Vagina (tissue), 2 donors: ENCODE data around the gene ZC2HC1B. TPM values are rescaled to one million over a fixed set of nuclear protein-coding genes. Genes with fewer than 3 reads are reported as not detected.

Experiments
- DNase-seq, 2 donors: peaks; one replicate each; pipeline ENCODE4 v3.0.0-alpha.2; 2017; ENCODE audit errors: extremely low spot score in 2 of 2
- H3K27ac ChIP-seq: fragments of 200-600 bp; sonication (generic); one replicate; pipeline ENCODE4 v1.5.1; 2019
- H3K27me3 ChIP-seq: fragments of 200-600 bp; sonication (generic); one replicate; pipeline ENCODE4 v1.5.1; 2019
- H3K36me3 ChIP-seq, 2 donors: fragments of 200-600 bp; sonication (generic); one replicate each; pipeline ENCODE4 v1.5.1; 2017 to 2019
- H3K4me1 ChIP-seq: fragments of 200-600 bp; sonication (generic); one replicate; pipeline ENCODE4 v1.5.1; 2019
- H3K4me3 ChIP-seq, 2 donors: fragments of 200-600 bp; sonication (generic); 1 replicate in 1 of 2; 2 replicates in 1 of 2; pipeline ENCODE4 v1.5.1; 2016 to 2019
- H3K9me3 ChIP-seq: fragments of 200-600 bp; sonication (generic); one replicate; pipeline ENCODE4 v1.5.1; 2019
- POLR2A ChIP-seq, 2 donors: fragments of 450-650 bp; IDR thresholded peaks; one replicate each; pipeline ENCODE4 v1.6.1; 2017; ENCODE audit warnings: antibody characterized with exemption in 2 of 2, mild to moderate bottlenecking in 2 of 2, moderate library complexity in 2 of 2
- POLR2AphosphoS5 ChIP-seq, 2 donors: sonication (generic); formaldehyde crosslinking; IDR thresholded peaks; one replicate each; pipeline ENCODE4 v1.9.0; 2017; ENCODE audit warnings: antibody characterized with exemption in 2 of 2, mild to moderate bottlenecking in 2 of 2, low read depth in 1 of 2; ENCODE audit not compliant: insufficient read depth in 1 of 2
- intact Hi-C: fragments of 100-400 bp; cut with DNase I; formaldehyde crosslinking; loops from one replicate; pipeline ENCODE4 v1.15.1; 2023
- total RNA-seq: library from RNA; depleted of rRNA; stranded (reverse); fragments of >200 nt; gene quantifications from one replicate; pipeline ENCODE4 v1.2.3, GENCODE V29; 2016
- TF ChIP-seq, protein P1 (sequence below), 3 experiments: fragments of 450-650 bp in 2 of 3; fragments of 200-600 bp in 1 of 3; sonication (generic) in 1 of 3; IDR thresholded peaks; one replicate each; pipeline ENCODE4 v1.5.1; 2017 to 2019; ENCODE audit warnings: antibody characterized with exemption in 3 of 3, mild to moderate bottlenecking in 2 of 3, moderate library complexity in 2 of 3

The ZC2HC1B gene
- total RNA-seq, 1 donor from 2014 or later = not detected

GRCh38 chr6:143949535-143949934 is 85.3 kb downstream of the ZC2HC1B start:
- H3K4me1 ChIP-seq = no peaks in the 10 kb centered on the region
- H3K36me3 ChIP-seq = peaks cover 0 to 6% of the 10 kb centered on the region in 2 donors
- intact Hi-C loops = loop anchor here (10.0 kb wide), 1 partner anchor 55 kb away; the partner anchor contains the start of gene PLAGL1
- DNase-seq = no peak
- H3K27me3 ChIP-seq = no peaks in the 10 kb centered on the region
- H3K4me3 ChIP-seq = no peak overlapping the region
- no peaks in the 10 kb centered on the region for H3K9me3 ChIP-seq
- H3K27ac ChIP-seq = no peak overlapping the region
- no peak for TF ChIP-seq POLR2AphosphoS5 (IDR thresholded peaks at IDR 0.05; ENCODE audit: insufficient read depth in 1 of 2, low read depth in 1 of 2)
- TF ChIP-seq, protein P1, sequence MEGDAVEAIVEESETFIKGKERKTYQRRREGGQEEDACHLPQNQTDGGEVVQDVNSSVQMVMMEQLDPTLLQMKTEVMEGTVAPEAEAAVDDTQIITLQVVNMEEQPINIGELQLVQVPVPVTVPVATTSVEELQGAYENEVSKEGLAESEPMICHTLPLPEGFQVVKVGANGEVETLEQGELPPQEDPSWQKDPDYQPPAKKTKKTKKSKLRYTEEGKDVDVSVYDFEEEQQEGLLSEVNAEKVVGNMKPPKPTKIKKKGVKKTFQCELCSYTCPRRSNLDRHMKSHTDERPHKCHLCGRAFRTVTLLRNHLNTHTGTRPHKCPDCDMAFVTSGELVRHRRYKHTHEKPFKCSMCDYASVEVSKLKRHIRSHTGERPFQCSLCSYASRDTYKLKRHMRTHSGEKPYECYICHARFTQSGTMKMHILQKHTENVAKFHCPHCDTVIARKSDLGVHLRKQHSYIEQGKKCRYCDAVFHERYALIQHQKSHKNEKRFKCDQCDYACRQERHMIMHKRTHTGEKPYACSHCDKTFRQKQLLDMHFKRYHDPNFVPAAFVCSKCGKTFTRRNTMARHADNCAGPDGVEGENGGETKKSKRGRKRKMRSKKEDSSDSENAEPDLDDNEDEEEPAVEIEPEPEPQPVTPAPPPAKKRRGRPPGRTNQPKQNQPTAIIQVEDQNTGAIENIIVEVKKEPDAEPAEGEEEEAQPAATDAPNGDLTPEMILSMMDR (IDR thresholded peaks at IDR 0.05) = no peak
- TF ChIP-seq POLR2A (IDR thresholded peaks at IDR 0.05) = no peak

DNA sequence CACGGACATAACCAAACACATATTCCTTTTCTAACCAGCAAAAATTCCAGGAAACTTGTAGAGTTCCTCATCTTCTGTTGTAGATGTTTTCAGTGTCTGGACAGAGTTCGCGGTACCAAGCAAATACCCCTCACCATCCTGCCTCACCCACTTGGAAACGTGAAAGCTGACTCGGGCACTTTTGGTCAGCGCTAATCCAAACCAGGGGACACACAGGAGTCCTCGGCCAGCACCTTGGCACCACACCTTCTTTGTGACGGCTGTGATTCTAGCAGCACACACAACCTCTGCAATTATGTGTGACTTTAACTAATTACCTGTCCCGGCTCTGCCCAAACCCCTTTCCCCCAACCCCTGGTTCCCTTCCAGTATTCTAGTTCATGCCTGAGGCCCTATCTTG is 85.7 kb downstream of the ZC2HC1B start:
- no peaks in the 10 kb centered on the region for H3K4me1 ChIP-seq
- H3K4me3 ChIP-seq = no peak overlapping the region
- intact Hi-C loops = loop anchor here (10.0 kb wide), 1 partner anchor 55 kb away; the partner anchor contains the start of gene PLAGL1
- TF ChIP-seq, protein P1 (IDR thresholded peaks at IDR 0.05) = no peak
- TF ChIP-seq POLR2A (IDR thresholded peaks at IDR 0.05) (no peak), POLR2AphosphoS5 (IDR thresholded peaks at IDR 0.05; ENCODE audit: insufficient read depth in 1 of 2, low read depth in 1 of 2) (no peak)
- no peak for DNase-seq
- no peaks in the 10 kb centered on the region for H3K9me3 ChIP-seq
- peaks cover 0 to 6% of the 10 kb centered on the region in 2 donors for H3K36me3 ChIP-seq
- no peak overlapping the region for H3K27ac ChIP-seq
- H3K27me3 ChIP-seq = no peaks in the 10 kb centered on the region

DNA sequence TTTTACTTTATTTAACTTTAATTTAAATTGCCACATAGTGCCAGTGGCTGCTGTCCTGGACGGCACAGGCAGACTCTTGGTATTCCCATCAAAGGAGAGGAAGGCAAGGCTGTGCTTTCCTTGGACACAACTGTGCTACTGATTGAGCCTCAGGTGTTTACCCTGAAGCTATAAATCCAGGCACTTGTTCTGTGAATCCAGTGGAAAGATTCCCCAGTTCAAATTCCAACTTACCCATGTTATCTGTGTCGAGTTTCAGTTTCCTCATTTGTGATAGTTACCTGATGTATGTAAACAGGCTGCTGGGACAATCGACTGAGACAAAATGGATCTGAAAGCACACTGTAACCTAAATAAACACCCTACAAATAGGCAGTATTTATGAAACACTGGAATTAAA is 86.6 kb downstream of the ZC2HC1B start:
- Histone ChIP-seq H3K4me1 (no peaks in the 10 kb centered on the region), H3K9me3 (no peaks in the 10 kb centered on the region), H3K27ac (no peak overlapping the region), H3K36me3 (peaks cover 0 to 6% of the 10 kb centered on the region in 2 donors), H3K27me3 (no peaks in the 10 kb centered on the region), H3K4me3 (no peak overlapping the region)
- DNase-seq = no peak
- intact Hi-C loops = no loop called here
- TF ChIP-seq, protein P1 (IDR thresholded peaks at IDR 0.05) = no peak
- TF ChIP-seq POLR2AphosphoS5 (IDR thresholded peaks at IDR 0.05; ENCODE audit: insufficient read depth in 1 of 2, low read depth in 1 of 2) (no peak), POLR2A (IDR thresholded peaks at IDR 0.05) (no peak)

DNA sequence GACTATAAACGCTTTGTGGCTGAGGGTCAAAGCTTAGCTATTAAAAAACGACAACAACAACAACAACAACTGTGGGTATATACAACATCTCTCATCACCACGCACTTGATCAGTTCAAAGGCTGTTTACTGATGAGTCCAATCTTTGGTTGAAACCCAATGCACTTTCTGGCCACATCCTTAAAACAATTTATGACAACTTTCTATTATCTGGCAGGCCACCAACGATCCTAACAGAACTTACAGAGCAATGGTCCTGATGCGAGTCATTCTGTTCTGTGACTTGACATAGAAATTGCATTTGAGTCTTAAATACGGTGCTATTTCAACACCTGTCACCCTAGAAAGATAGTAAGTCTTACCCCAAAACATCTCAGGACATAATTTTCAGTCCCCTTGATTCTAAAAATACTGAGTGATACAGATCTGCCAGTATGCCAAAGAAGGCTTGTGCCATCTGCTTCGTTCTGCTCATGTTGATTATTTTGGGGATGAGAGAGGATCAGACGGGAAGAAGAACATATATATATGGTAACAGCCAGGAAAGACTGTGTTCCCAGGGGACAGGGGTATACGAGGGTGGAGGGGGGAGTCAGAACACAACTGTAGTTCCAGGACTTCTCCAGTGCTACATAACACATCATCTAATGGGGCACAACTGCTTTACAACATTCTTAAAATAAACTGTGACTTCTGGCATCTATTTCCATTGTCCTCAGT is 87.9 kb downstream of the ZC2HC1B start:
- no peak for TF ChIP-seq POLR2A (IDR thresholded peaks at IDR 0.05)
- TF ChIP-seq, protein P1 (IDR thresholded peaks at IDR 0.05) = no peak
- TF ChIP-seq POLR2AphosphoS5 (IDR thresholded peaks at IDR 0.05; ENCODE audit: insufficient read depth in 1 of 2, low read depth in 1 of 2) = no peak
- Histone ChIP-seq H3K27me3 (no peaks in the 10 kb centered on the region), H3K27ac (no peak overlapping the region), H3K36me3 (peaks cover 0 to 6% of the 10 kb centered on the region in 2 donors), H3K4me1 (no peaks in the 10 kb centered on the region), H3K4me3 (no peak overlapping the region), H3K9me3 (no peaks in the 10 kb centered on the region)
- intact Hi-C loops = no loop called here
- DNase-seq = no peak
